Hepatocyte (in vitro differentiated cells): ENCODE results near the gene RHOBTB3.

Experiments
- CTCF ChIP-seq: fragments of 200-600 bp; sonication (generic); IDR thresholded peaks from 2 replicates; pipeline ENCODE4 v1.5.1; 2016; ENCODE audit warnings: antibody characterized with exemption, mild to moderate bottlenecking; ENCODE audit not compliant: poor library complexity
- EZH2 ChIP-seq: fragments of 200-600 bp; sonication (generic); IDR thresholded peaks from 2 replicates; pipeline ENCODE4 v1.6.1; 2016; ENCODE audit warnings: antibody characterized with exemption, mild to moderate bottlenecking, borderline replicate concordance
- EZH2phosphoT487 ChIP-seq: fragments of 200-600 bp; sonication (generic); IDR thresholded peaks from one replicate; pipeline ENCODE4 v1.6.1; 2018; ENCODE audit warnings: antibody characterized with exemption, mild to moderate bottlenecking, low read depth, moderate library complexity; ENCODE audit not compliant: unreplicated experiment, severe bottlenecking

- TF ChIP-seq CTCF (no peak), EZH2phosphoT487 (no peak), EZH2 (no peak)
Observed at GRCh38 chr5:95718738-95719137, 12.4 kb upstream of the RHOBTB3 start.
